DMS153 treated with DMSO at 0.1 percent for 48 hours (cell line): ENCODE measurements around the gene SPINT1.

Source experiments
- DNase-seq: peaks from one replicate; lab custom pipeline; 2025; ENCODE audit not compliant: unreplicated experiment; lab: John Stamatoyannopoulos, UW

Gene SPINT1

DNA sequence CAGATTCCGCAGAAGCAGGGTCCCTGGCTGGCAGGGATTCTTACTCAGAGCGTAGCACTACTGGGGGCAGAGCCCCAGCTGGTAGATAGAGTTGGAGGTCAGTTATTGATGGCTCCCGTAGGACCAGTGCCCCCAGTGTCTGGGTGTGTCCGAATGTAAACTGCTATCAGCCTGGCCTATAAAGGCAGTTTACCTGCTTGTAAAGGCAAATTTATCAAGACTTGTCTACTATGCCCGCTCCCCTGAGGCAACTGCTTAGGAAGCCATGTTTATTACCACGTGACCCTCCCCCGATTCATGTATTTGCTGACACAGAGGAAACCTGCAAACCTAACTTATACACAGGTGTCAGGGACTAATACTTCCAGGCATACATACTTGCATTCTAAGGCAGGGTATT lies 14.7 kb upstream of the SPINT1 start:
- no peak for DNase-seq

DNA sequence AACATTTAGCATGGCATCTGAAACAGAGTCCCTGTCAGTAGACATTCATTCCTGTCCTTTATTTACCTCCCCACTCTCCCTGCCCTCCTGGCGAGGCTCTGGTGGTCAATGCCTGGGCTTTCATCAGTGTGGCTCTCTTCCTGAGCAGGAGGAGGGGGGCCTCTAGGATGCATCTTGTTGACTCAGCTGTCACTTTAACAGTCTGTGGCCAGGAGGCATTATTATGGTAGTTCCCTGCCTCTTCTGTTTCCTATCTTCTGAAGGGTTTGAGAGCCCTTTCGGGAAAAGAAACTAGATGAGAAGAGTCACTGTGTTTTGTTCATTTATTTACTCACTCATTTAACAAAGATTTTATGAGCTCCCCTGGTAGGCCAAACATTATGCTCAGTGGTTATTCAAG lies 13.0 kb upstream of the SPINT1 start:
- DNase-seq, result peak; percentile 76

DNA sequence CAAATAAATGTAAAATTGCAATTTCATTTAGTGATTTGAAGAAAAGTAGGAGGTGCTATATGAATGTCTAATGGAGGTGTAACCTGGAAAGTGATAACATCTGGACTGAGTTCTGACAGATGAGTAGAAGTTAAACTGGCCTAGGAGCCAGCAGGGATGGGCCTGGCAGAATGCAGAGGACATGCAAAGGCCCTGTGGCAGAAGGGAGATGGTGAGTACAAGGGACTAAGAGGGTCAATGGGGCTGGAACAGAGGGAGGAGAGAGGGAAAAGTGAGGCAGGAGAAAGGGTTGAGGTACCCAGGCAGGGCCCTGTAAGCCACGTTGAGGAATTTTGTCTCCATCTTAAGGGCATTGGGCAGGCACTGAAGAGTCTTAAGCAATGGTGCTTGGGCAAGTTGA lies 12.0 kb upstream of the SPINT1 start:
- no peak for DNase-seq

DNA sequence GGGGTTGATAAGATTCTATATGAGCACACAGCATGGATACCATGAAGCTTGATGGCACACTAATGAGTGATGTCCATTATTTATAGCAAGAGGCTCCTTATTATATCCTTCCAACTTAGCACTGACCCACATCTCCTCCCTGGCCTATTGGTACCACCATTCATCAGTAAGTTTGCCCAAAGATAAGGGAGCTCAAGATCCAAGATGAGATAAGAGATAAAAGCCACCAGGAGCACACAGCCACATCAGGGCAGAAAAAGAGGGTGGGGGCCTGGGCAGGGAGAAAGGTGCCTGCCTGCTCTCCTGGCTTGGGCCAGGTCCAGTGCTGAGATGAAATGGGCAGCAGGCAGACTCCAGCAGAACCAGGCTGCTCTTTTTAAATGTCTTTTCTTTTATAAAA lies 10.9 kb upstream of the SPINT1 start:
- no peak for DNase-seq

DNA sequence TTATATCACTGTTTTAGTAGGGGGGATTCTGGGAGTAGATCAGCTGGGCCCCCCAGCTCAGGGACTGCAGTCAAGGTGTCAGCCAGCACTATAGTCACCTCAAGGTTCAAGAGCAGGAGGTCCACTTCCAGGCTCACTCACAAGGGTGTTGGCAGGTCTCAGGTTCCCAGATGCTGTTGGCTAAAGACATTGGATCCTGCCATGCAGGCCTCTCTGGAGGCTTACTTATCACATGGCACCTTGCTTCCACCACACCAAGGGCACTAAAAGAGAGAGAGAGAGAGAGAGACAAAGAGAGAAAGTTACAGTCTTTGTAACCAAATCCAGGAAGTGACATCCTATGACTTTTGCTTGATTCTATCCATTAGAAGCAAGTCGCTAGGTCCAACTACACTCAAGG lies 7.8 kb upstream of the SPINT1 start:
- no peak for DNase-seq

DNA sequence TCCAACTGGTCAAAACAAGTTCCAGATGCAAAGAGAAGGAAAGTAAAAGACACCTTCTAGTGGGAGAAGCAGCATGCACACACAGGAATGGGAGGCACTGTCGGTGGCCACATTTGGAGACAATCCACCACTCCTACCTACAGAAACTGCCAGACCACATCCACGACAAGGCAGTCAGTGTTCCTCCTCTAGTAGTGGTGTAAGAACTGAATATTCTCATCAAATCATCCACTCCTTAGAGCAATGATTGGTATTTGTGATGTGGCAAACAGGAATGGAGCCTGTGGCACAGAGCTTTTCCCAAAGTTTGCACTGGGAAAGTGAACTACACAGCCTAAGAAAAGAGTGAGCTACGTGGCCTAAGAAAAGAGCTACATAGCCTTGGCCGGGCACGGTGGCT lies 5.1 kb upstream of the SPINT1 start:
- DNase-seq, result no peak

DNA sequence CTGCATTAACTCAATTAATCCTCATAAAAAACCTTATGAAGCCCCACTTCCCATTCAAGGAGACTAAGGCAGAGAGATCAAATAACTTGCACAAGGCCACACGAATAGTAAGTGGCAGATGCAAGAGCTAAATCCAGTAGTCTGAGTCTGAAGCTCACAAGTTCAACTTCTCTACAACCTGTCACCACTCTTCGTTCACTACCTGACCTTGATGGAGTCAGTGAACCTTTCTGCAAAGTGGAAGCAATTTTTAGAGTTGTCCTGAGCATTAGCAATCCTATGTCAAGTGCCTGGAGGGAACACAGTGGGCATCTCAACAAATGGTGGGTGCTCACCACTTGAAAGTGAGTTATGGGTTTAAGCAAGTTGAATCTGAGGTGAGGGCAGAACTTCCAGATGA lies 2.1 kb upstream of the SPINT1 start:
- no peak for DNase-seq

DNA sequence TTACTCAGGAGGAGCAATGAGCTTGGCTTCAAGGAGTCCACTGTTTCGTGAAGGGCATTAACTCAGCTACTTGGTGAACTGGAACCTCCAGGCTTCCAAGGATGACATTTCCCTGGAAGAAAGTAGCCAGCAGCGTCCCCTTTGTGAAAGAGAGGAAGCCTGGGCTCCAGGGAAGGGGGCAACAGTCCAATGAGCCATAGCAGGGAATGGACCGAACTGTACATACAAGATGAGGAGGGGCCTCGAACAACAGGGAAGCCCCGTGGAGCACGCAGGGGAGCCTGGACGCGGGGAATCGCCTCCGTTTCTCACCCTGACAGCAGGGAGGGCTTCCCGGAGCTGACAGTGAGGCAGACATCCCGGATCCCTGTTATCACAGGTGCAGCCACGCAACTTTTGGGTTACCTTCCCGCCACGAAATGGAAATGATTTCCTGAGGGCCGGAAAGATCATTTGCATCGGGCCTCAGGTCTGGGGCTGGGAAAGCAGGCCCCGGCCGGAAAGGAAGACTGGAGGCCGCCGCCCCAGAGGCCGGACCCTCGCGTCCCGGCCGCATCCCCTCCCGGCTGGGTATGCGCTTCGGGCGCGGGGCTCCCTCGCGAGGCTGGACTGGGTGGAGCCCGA lies 475 bp upstream of the SPINT1 start:
- no peak for DNase-seq

DNA sequence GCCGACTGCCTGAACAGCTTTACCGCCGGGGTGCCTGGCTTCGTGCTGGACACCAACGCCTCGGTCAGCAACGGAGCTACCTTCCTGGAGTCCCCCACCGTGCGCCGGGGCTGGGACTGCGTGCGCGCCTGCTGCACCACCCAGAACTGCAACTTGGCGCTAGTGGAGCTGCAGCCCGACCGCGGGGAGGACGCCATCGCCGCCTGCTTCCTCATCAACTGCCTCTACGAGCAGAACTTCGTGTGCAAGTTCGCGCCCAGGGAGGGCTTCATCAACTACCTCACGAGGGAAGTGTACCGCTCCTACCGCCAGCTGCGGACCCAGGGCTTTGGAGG lies 815 bp downstream of the SPINT1 start:
- no peak for DNase-seq

DNA sequence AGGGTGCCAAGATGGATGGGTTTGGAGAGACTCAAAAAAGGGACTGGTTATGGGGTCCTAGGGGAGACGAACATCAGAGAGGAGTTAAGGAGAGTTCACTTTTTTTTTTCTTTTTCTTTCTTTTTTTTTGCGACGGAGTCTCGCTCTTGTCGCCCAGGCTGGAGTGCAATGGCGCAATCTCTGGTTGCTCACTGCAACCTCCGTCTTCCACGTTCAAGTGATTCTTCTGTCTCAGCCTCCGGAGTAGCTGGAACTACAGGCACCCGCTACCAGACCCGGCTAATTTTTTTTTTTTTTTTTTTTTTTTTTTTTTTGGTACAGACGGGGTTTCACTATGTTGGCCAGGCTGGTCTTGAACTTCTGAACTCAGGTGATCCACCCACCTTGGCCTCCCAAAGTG lies 1.2 kb downstream of the SPINT1 start:
- no peak for DNase-seq

DNA sequence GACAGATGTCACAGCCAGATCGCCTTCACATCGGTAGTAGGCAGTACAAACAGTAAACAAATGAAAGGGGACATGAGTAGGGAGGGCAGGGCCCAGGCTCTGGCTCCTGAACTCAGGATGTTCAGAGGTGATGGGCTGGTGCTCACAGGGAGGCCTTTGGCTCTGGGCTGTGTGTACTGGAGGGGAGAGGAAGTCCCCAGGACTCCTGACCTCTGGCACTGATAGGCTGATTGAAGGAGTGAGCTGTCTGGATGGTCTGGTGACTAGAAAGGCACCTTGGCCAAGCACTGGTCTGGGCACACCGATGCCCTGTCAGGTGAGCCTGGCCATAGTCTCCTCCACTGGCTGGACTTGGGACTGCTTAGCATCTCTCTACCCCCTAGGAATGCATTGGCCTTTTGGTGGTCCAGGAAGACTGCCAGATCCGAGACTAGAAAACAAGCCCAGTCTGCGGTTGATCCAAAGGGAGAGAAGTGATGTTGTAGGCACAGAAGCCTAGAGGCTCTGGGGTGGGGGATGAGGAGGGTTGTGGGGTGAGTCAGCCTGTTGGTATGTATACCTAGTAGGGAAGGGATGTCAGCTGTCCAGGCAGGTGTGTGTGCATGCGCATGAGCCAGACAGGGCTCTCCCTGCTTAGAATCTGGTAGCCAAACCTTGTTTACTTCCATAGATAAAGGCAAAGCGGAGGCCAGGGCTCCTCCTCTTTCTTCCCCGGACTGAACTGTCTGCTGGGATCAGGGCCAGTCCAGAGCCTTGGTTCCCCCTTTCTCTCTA lies 1.9 kb downstream of the SPINT1 start:
- DNase-seq, result peak; percentile 5

DNA sequence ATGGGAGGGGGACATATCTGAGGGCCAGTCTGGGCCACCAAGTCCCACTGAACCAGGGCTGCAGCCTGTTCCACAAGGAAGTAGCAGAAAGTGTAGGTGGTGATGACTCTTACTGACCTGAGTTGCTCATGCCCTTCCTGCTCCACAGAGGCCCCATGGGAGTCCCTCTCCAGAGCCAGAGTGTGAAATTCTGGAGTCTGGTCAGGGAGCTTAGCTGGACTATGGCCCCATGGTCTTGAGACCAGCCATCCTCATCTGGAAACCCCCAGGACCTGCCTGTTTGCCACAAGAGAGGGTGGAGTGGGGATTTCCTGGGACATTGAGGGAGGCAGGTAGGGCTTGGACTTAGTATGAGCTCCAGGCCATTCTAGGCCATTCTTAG lies 3.0 kb downstream of the SPINT1 start:
- no peak for DNase-seq

DNA sequence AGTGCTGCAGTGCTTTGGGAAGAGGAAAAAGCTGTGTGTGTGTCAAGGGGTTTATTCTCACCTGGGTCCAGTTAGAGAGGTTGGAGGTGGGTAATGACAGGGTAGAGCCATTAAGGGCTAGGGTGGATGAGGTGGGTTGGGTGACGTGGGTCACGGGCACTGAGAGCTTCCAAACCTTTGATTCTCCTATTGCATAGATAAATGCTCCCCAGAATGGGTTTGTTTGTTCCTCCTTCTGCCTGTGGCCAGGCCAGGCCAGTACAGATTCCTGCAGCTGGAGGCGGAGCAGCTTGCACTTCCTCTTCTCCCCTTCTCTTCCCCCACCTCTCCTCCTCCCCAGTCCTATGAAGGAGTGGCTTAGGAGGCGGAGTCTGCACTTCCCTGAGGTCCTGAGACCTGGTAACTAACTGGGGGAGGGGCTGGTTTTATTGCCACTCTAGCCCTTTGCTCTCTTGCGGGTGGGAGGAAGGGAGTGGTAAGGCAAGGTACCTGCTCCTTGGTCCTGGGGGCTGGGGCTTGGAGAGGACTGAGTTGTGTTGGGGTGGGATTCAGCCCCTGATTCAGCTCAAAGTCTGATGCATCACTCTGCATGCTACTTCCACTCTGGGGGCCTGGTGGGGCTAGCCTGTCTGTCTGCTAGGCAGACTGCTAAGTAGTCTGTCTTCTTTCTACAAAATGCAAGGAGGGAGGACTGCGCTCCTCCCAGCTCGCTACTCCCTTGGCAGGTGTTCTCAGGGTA lies 3.5 kb downstream of the SPINT1 start:
- peak; percentile 51 for DNase-seq

DNA sequence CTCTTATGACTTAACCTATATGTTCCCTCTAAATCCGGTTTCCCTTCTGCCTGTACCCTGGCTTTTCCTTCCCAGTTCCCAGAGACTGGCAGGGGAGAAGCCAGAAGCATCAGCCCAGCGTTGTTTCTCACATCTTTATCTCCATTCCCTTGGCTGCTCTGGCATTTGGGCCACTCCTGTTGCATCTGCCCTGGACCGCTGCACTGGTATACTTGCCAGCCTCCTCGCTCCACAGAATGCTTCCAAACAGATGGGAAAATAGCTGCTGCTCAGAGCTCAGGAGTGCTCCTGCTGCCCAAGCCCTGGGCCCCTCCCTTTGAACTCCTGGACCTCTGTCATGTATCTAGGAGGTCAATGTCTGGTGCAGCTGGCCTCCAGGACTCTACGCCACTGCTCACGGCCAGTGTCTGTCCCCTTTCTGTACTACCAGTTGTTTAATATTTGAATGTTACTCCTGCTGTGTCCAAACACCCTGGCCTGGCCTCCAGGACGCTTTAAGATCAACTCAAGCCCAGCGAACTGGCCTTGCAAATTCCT lies 6.8 kb downstream of the SPINT1 start:
- DNase-seq, result no peak

DNA sequence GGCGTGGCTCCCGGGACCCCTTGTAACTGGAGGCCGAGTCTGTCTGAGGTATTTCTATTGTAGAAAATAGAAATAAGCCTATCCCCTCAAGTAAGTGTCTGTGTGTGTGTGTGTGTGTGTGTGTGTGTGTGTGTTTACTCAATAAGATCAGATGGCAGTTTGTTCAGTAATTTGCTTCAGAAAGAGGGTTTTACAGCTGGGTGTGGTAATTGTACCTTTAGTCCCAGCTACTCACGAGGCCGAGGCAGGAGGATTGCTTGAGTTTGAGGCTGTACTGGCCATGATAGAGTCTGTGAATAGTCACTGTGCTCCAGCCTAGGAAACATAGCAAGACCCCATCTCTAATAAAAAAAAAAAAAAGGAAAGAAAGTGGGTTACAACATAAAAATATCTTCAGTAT lies 8.7 kb downstream of the SPINT1 start:
- DNase-seq, result no peak

DNA sequence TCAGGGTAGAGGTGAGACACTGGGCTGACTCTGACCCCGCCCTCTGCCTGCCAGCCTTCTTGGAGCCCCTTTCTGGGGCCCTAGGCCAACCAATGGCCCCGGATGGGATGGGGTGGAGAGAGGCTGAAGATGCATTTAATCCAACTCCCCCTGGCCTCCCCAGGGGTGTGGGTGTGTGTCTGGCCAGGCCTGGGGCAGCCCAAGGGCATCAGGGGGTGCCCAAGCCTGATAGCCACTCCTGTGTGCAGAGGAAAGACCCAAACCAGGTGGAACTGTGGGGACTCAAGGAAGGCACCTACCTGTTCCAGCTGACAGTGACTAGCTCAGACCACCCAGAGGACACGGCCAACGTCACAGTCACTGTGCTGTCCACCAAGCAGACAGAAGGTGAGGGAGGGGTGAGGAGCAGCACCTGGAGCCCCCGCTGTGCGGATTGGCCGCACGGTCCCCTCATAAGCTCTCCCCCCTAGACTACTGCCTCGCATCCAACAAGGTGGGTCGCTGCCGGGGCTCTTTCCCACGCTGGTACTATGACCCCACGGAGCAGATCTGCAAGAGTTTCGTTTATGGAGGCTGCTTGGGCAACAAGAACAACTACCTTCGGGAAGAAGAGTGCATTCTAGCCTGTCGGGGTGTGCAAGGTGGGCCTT lies 9.5 kb downstream of the SPINT1 start:
- DNase-seq, result no peak

DNA sequence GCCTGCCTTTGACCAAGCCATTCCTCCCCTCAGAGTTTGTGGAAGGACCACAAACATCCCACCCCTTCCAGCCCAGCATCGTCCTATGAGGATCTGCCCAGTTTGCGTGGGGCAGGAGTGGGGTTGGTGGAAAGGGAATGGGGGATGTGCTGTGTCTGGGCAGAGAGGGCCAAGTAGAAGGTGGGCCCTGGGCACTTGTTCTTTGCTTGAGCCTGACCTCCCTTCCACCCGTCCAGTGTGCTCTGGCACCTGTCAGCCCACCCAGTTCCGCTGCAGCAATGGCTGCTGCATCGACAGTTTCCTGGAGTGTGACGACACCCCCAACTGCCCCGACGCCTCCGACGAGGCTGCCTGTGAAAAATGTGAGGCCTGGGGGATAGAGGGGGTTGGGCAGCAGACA lies 10.3 kb downstream of the SPINT1 start:
- no peak for DNase-seq

DNA sequence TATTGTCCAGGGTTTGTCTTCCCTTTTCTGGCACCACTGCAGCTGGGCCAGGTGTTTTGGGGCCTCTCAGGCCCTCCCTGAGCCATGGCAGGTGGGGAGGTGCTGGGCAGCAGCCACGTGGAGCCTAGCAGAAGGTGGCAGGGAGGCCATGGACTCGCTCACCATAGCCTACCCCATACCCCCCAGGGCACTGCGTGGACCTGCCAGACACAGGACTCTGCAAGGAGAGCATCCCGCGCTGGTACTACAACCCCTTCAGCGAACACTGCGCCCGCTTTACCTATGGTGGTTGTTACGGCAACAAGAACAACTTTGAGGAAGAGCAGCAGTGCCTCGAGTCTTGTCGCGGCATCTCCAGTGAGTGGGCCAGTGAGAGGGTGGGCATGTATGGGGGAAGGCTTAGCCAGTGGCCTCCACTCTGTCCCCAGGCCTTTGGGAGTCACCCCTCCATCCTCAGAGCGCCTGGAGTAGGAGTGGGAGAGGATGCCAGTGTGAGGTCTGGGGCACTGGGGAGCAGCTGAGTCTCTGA lies 11.9 kb downstream of the SPINT1 start:
- no peak for DNase-seq

DNA sequence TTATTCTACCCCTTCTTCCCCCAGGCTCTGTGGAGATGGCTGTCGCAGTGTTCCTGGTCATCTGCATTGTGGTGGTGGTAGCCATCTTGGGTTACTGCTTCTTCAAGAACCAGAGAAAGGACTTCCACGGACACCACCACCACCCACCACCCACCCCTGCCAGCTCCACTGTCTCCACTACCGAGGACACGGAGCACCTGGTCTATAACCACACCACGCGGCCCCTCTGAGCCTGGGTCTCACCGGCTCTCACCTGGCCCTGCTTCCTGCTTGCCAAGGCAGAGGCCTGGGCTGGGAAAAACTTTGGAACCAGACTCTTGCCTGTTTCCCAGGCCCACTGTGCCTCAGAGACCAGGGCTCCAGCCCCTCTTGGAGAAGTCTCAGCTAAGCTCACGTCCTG lies 12.9 kb downstream of the SPINT1 start:
- no peak for DNase-seq

DNA sequence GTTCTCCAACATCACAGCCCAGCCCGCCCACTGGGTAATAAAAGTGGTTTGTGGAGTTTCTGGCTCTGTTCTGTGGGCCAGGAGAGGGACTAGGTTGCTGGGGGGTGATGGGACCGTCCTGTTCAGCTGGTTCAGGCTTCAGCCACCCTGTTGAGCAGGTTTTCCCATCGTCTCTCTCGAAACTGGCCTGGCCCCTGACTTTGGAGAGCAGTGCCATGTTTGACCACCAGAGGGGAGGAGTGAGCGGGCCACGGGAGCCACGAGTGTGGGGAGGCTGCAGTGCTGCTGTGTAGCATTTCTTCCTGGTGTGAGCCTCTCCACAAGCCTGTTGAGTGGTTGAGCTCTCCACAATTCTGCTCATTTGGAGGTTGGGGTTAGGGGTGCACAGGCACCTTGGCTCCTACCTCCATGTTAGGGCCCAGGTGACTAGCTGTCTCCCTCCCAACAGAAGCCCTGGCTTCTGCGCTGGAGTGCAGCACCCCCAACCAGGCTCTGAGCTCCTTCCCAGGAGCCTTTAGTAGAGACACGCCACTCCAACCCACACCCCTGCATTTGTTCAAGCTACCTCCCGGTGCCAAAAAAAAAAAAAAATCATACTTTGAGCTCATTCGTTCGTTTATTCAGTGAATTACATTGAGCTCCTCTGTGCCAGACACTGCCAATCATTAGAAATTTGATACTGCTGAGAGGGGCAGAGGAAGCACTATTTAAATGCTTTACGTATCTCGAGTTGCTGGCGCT lies 13.9 kb downstream of the SPINT1 start:
- peak; percentile 5 for DNase-seq

DNA sequence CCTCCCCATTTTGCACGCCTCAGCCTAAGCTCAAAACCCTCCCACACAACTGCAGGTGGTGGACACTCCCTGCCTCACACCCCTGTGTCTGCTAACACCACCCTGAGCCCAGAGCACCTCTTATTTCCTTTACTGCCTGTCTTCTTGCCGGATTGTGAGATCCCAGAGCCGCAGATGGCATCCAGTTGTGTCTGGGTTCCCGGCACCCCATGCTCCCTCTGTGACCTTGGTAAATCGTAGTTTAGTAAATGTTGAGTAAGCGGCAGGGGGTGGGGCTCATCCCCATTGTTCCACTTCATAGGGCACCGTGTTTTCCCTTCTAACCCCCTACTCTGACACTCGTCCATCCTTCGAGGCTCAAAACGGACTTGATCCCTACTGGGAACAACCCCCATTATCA lies 14.9 kb downstream of the SPINT1 start:
- DNase-seq, result no peak
